Measurements from ENCODE around the gene TTC28.
"Not testable (repeated sequence)": the region's sequence is repeated elsewhere in the genome, so short reads cannot be mapped to it uniquely, and the experiment has no call there.

Gene TTC28

DNA sequence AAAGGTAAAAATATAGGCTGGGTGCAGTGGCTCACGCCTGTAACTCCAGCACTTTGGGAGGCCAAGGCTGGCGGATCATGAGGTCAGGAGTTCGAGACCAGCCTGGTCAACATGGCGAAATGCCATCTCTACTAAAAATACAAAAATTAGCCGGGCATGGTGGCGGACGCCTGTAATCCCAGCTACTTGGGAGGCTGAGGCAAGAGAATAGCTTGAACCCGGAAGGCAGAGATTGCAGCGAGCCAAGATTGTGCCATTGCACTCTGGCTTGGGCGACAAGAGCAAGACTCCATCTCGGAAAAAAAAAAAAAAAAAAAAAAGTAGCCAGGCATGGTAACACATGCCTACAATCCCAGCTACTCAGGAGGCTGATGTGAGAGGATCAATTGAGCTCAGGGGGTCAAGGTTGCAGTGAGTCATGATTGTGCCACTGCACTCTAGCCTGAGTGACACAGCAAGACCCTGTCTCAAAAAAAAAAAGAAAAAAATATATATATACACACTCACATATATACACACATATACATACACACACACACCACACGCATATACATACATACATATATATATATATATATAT, 112.6 kb downstream of the TTC28 start:
- in situ Hi-C loops (cut with HindIII; ENCODE audit: low sequenced_read_pairs) = not testable (repeated sequence)

DNA sequence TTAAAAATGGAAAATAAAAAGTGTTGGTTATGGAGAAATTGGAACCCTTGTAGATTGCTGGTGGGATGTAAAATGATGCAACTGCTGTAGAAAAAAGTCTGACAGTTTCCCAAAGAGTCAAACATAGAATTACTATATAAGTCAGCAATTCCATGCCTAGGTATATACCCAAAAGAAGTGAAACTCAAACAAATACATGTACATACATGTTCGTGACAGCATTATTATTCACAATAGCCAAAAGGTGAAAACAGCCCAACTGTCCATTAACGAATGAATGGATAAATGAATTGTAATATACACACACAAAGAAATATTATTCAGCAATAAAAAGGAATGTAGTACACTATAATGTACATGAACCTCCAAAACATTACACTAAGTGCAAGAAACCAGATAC, 116.0 kb downstream of the TTC28 start:
- in situ Hi-C loops (cut with HindIII; ENCODE audit: low sequenced_read_pairs) = no loop called here

- in situ Hi-C loops (cut with HindIII; ENCODE audit: low sequenced_read_pairs) = no loop called here
Observed at GRCh38 chr22:28562324-28562723, 117.3 kb downstream of the TTC28 start.

- in situ Hi-C loops (cut with HindIII; ENCODE audit: low sequenced_read_pairs) = not testable (repeated sequence)
Observed at GRCh38 chr22:28560743-28561101, 118.9 kb downstream of the TTC28 start.

DNA sequence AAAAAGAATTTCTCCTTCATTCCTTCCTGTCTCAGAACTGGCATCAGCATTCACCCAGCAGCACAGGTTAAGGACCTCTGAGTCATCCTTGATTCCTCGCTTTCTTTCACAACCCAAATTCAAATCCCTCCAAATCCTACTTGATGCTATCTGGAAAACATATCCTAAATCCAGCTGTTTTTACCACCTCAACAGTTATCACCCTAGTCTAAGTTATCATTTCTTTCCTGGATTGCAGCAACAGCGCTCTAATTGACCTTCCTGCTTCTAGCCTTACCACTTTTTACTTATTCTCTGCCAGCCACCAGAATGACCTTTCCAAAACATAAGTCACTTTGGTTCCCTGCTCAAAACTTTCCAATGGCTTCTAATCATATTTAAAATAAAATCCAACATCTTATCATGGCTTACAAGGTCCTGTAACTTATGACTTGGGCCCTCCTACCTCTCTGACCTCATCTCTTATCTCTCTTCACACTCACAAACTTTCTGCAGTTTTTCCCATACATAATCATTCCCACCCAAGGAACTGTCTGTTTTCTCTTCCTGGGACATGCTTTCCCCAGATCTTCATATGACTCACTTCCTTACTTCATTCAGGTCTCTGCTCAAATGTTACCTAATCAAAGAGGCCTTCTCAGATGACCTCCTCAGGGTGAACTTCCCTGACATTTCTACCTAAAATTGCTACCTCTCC, 119.4 kb downstream of the TTC28 start:
- in situ Hi-C loops (cut with HindIII; ENCODE audit: low sequenced_read_pairs) = no loop called here

DNA sequence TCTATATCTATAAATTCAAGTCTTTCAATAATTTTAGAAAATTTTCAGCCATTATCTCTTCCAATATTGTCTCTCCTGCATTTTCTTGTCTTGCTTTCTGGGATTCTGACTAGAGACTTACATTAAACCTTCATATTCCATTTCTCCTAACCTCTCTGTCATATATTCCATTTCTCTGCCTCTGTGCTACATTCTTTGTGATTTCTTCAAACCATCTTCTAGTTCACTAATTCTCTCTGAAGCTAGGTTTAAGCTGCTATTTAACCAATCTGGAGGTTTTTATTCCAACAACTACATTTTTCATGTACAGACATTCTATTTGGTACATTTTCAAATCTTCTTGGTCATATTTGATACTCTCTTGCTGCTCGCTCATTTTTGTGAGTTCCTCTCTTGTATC, 122.5 kb downstream of the TTC28 start:
- in situ Hi-C loops (cut with HindIII; ENCODE audit: low sequenced_read_pairs) = no loop called here

GRCh38 chr22:28553108-28553866, 126.4 kb downstream of the TTC28 start:
- in situ Hi-C loops (cut with HindIII; ENCODE audit: low sequenced_read_pairs) = not testable (repeated sequence)

DNA sequence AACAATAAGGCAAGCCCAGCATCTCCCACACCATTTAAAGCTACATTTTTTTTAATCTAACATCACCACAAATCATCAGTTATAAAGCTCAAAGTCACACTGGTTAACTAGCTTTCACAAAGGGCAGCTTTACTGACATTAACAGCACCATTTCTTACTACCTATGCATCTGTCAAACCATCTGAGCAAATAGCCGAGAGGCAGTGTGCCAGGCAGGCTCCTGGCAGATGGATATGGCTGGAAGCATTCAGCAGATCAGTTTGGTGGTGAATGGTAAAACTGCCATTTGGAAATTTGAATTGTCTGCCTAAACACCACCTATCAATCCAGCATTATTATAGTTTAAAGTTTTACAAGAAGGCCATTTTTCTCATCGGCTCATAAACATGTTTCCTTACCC, 131.2 kb downstream of the TTC28 start:
- in situ Hi-C loops (cut with HindIII; ENCODE audit: low sequenced_read_pairs) = no loop called here

GRCh38 chr22:28547132-28547842, 132.4 kb downstream of the TTC28 start:
- in situ Hi-C loops (cut with HindIII; ENCODE audit: low sequenced_read_pairs) = no loop called here

- in situ Hi-C loops (cut with HindIII; ENCODE audit: low sequenced_read_pairs) = no loop called here
Observed at GRCh38 chr22:28544431-28544868, 135.2 kb downstream of the TTC28 start.

DNA sequence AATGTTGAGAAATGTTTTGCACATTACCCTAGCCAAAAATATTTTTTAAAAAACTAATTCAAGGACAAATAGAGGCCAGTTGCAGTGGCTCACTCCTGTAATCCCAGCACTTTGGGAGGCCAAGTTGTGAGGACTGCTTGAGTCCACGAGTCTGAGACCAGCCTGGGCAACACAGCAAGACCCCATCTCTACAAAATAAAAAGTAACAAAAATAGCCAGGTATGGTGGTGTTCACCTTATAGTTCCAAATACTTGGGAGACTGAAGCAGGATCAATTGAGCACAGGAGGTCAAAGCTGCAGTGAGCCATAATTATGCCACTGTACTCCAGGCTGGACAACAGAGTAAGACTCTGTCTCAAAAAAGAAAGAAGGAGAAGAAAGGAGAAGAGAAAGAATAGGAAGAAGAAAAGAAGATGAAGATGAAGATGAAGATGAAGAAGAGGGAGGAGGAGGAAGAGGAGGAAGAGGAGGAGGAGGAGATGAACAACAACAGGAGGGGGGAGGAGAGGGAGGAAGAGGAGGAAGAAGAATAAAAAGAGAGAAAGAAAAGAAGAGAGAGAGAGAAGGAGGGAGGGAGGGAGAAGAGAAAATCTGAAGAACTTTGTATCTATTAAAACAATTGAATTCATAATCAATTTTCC, 136.5 kb downstream of the TTC28 start:
- in situ Hi-C loops (cut with HindIII; ENCODE audit: low sequenced_read_pairs) = no loop called here

- in situ Hi-C loops (cut with HindIII; ENCODE audit: low sequenced_read_pairs) = no loop called here
Observed at GRCh38 chr22:28541137-28541536, 138.5 kb downstream of the TTC28 start.

DNA sequence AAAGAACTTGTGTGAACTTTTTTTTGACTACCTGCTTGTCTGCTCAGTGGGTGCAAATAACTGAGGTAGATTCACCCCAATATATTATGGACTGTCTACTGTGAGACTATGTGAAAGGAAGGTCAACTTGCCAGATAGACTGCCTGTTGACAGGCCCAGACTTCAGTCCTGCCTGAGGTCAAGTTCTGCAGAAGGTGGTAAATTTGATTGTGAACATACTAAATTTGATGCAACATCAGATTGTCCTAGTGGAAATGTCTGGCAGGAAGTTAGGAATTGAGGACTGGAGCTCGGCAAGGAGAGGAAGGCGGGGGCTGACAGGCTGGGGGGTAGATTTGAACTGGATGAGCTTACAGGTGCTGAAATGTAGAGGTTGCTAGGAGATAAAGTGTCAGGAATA, 140.7 kb downstream of the TTC28 start:
- in situ Hi-C loops (cut with HindIII; ENCODE audit: low sequenced_read_pairs) = no loop called here

DNA sequence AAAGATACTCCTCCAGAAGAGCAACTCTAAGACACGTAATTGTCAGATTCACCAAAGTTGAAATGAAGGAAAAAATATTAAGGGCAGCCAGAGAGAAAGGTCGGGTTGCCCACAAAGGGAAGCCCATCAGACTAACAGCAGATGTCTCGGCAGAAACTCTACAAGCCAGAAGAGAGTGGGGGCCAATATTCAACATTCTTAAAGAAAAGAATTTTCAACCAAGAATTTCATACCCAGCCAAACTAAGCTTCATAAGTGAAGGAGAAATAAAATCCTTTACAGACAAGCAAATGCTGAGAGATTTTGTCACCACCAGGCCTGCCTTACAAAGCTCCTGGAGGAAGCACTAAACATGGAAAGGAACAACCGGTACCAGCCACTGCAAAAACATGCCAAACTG, 149.1 kb downstream of the TTC28 start:
- in situ Hi-C loops (cut with HindIII; ENCODE audit: low sequenced_read_pairs) = not testable (repeated sequence)

GRCh38 chr22:28529144-28529543, 150.5 kb downstream of the TTC28 start:
- in situ Hi-C loops (cut with HindIII; ENCODE audit: low sequenced_read_pairs) = not testable (repeated sequence)

DNA sequence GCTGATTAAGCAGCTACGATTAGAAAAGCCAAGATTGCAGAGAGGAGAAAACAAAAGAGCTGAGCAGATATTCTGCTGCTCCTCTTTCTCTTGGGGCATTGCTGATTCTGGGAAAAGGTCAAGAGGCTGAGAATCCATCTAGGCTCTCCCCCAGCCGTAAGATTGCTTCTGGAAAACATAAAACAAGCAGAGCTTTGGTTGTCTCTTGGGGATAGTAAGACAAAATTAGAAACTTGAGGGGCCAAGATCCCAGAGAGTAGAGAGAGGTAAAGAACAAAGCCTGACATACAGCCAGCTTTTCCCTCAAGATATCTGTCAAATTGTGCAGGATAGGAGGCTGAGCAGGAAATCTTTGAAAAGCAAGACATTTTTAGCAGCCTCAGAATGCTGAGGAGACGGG, 158.2 kb downstream of the TTC28 start:
- in situ Hi-C loops (cut with HindIII; ENCODE audit: low sequenced_read_pairs) = no loop called here

- in situ Hi-C loops (cut with HindIII; ENCODE audit: low sequenced_read_pairs) = no loop called here
Observed at GRCh38 chr22:28514321-28514821, 165.3 kb downstream of the TTC28 start.

DNA sequence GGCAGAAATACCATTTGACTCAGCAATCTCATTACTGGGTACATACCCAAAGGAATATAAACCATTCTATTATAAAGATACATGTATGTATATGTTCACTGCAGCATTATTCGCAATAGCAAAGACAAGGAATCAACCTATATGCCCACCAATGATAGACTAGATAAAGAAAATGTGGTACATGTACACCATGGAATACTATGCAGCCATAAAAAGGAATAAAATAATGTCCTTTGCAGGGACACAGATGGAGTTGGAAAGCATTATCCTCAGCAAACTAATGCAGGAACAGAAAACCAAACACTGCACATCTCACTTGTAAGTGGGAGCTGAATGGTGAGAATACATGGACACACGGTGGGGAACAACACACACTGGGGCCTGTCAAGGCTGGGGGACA, 167.3 kb downstream of the TTC28 start:
- in situ Hi-C loops (cut with HindIII; ENCODE audit: low sequenced_read_pairs) = not testable (repeated sequence)

DNA sequence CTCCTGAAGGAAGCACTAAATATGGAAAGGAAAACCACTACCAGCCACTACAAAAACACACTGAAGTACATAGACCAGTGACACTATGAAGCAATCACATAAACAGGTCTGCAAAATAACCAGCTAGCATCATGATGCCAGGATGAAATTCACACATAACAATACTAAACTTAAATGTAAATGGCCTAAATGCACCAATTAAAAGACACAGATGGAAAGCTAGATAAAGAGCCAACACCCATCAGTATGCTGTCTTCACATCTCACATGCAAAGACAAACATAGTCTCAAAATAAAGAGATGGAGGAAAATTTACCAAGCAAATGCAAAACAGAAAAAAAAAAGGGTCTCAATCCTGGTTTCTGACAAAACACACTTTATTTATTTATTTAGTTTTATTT, 171.7 kb downstream of the TTC28 start:
- in situ Hi-C loops (cut with HindIII; ENCODE audit: low sequenced_read_pairs) = no loop called here

DNA sequence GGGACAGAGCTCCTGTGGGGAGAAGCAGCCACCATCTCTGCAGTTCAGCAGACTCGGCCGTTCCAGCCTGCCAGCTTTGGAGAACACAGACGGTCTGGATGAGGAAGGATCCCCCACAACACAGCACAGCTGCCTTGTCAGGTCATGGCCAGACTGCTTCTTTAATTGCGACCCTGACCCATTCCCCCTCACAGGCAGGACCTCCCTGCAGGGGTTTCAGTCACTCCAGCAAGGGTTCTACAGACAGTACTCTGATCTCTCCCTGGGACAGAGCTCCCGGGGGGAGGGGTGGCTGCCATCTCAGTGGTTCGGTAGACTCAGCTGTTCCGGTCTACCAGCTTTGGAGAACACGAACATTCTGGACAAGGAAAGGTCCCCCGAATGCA, 173.5 kb downstream of the TTC28 start:
- in situ Hi-C loops (cut with HindIII; ENCODE audit: low sequenced_read_pairs) = no loop called here
